ENCODE measurements around the gene DNAJA4. TPM values are rescaled to one million over a fixed set of nuclear protein-coding genes. Genes with fewer than 3 reads are reported as not detected.

DNAJA4 gene
- total RNA-seq, 1 donor from 2014 or later, result 78.0 TPM

GRCh38 chr15:78315686-78316282 is 51.4 kb downstream of the DNAJA4 start:
- no peak for DNase-seq (ENCODE audit: low spot score)

GRCh38 chr15:78316283-78317083 is 52.1 kb downstream of the DNAJA4 start:
- peak; percentile 63 for DNase-seq (ENCODE audit: low spot score)

- DNase-seq (ENCODE audit: low spot score), result no peak
Observed at GRCh38 chr15:78317145-78317836, 52.9 kb downstream of the DNAJA4 start.

- DNase-seq (ENCODE audit: low spot score), result no peak
Observed at GRCh38 chr15:78319588-78319987, 55.2 kb downstream of the DNAJA4 start.

- no peak for DNase-seq (ENCODE audit: low spot score)
Observed at GRCh38 chr15:78320183-78320582, 55.8 kb downstream of the DNAJA4 start.

- DNase-seq (ENCODE audit: low spot score), result no peak
Observed at GRCh38 chr15:78321041-78321570, 56.7 kb downstream of the DNAJA4 start.

GRCh38 chr15:78321786-78322185 is 57.4 kb downstream of the DNAJA4 start:
- DNase-seq (ENCODE audit: low spot score), result no peak

- peak; percentile 54 for DNase-seq (ENCODE audit: low spot score)
Observed at GRCh38 chr15:78322243-78322642, 57.9 kb downstream of the DNAJA4 start.

GRCh38 chr15:78322724-78323521 is 58.6 kb downstream of the DNAJA4 start:
- no peak for DNase-seq (ENCODE audit: low spot score)

GRCh38 chr15:78323693-78324092 is 59.3 kb downstream of the DNAJA4 start:
- no peak for DNase-seq (ENCODE audit: low spot score)

GRCh38 chr15:78324144-78324543 is 59.8 kb downstream of the DNAJA4 start:
- DNase-seq (ENCODE audit: low spot score), result no peak

GRCh38 chr15:78325092-78325843 is 60.9 kb downstream of the DNAJA4 start:
- DNase-seq (ENCODE audit: low spot score), result no peak

GRCh38 chr15:78327466-78327865 is 63.1 kb downstream of the DNAJA4 start:
- DNase-seq (ENCODE audit: low spot score), result no peak

GRCh38 chr15:78329625-78330024 is 65.3 kb downstream of the DNAJA4 start:
- DNase-seq (ENCODE audit: low spot score), result no peak

Other genes starting within 250 kb of the DNAJA4 start
- 103 TPM for gene TBC1D2B, start 186.9 kb upstream of the DNAJA4 start, total RNA-seq
- not detected for gene SH2D7, start 172.0 kb upstream of the DNAJA4 start, total RNA-seq
- 15.9 TPM for gene CIB2, start 133.1 kb upstream of the DNAJA4 start, total RNA-seq
- 85.7 TPM for gene IDH3A, start 115.2 kb upstream of the DNAJA4 start, total RNA-seq
- gene ACSBG1, start 30.0 kb upstream of the DNAJA4 start, total RNA-seq, result 1.6 TPM
- 55.7 TPM for gene SKIC8, start 35.0 kb downstream of the DNAJA4 start, total RNA-seq
- not detected for gene CRABP1, start 75.8 kb downstream of the DNAJA4 start, total RNA-seq
- gene IREB2, start 173.7 kb downstream of the DNAJA4 start, total RNA-seq, result 57.8 TPM
- gene HYKK, start 243.0 kb downstream of the DNAJA4 start, total RNA-seq, result 12.5 TPM